Right ventricle myocardium superior (tissue), 1 donor: ENCODE measurements around the gene NXF3. TPM values are rescaled to one million over a fixed set of nuclear protein-coding genes. Genes with fewer than 3 reads are reported as not detected.
"Not testable (repeated sequence)": the region's sequence is repeated elsewhere in the genome, so short reads cannot be mapped to it uniquely, and the experiment has no call there.

Source experiments
- ATAC-seq: fragments of 200-7000 bp; cut with Tn5 transposase; one replicate; pipeline ENCODE4 v1.9.1; 2020; ENCODE audit warnings: mild to moderate bottlenecking; ENCODE audit not compliant: poor library complexity
- DNase-seq: peaks from one replicate; pipeline ENCODE4 v3.0.0-alpha.2; 2020
- intact Hi-C: fragments of 100-400 bp; cut with DNase I; formaldehyde crosslinking; loops from one replicate; pipeline ENCODE4 v1.11.2; 2022
- long read RNA-seq: library from polyadenylated mRNA; unstranded; transcript quantifications from one replicate; pipeline ENCODE4 v2.0.0, GENCODE V29; 2021
- total RNA-seq: library from RNA; stranded (reverse); fragmentation: NEBNext Ultra II Directional; extraction: Animal tissue kit (Norgen Biotek cat#: 25700); gene quantifications from one replicate; pipeline ENCODE4 v1.2.1, GENCODE V29; 2021
- donor health status: DM: no; HTN: yes; CAD: no; lungs with severe emphysema.

NXF3 gene, protein sequence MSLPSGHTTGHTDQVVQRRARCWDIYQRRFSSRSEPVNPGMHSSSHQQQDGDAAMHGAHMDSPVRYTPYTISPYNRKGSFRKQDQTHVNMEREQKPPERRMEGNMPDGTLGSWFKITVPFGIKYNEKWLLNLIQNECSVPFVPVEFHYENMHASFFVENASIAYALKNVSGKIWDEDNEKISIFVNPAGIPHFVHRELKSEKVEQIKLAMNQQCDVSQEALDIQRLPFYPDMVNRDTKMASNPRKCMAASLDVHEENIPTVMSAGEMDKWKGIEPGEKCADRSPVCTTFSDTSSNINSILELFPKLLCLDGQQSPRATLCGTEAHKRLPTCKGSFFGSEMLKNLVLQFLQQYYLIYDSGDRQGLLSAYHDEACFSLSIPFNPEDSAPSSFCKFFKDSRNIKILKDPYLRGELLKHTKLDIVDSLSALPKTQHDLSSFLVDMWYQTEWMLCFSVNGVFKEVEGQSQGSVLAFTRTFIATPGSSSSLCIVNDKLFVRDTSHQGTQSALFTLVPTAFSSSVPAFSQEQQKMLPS
- 0.32 TPM for total RNA-seq
- long read RNA-seq: 0 reads

DNA sequence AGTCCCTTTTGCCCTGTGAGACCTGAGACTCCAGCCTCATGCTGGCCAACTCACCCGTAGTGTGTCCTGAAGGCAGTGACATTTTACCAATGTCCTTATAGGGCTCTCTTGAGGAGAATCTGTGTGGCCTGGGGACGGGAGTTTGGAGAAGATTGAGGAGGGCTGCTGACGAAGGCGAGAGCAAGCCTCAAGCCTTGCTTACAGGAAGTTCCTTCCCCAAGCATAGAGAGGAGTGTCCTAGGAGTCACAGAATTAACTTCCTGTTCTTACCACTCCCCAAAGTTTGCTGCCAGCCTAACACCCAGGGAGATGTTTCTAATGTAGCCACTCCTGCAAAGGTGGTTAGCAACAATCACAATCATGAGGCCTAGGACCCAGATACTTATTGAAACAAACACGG is at the start of gene NXF3:
TSS of gene NXF3 (minus strand) at position 202 of the 400 bp plus-strand sequence. CDS start at position 82, 120 bp downstream.
- no peak for DNase-seq
- intact Hi-C loops: no loop called here
- ATAC-seq: no peak

DNA sequence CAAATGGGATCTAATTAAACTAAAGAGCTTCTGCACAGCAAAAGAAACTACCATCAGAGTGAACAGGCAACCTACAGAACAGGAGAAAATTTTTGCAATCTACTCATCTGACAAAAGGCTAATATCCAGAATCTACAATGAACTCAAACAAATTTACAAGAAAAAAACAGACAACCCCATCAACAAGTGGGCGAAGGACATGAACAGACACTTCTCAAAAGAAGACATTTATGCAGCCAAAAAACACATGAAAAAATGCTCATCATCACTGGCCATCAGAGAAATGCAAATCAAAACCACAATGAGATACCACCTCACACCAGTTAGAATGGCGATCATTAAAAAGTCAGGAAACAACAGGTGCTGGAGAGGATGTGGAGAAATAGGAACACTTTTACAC is 43.6 kb upstream of the NXF3 start:
- DNase-seq, intact Hi-C loops, ATAC-seq: not testable (repeated sequence)

DNA sequence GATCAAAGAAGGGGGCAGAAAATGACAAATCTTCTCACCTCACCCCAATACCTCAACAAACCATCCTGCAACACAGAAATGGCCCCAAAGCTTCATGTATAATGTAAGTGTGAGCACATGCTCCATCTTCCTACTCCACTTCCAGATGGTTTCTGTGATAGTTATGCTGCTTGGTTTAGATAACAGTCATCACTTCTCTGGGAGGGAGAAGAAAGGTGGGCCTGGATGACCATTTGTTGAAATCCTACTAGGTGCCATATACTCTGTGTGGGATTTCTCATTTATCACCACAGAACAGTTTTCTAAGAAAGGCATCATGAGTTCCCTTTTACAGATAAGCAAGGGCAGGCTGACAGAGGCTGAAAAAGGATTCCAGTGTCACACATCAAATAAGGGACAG is 31.3 kb upstream of the NXF3 start:
- intact Hi-C loops: no loop called here
- no peak for DNase-seq

DNA sequence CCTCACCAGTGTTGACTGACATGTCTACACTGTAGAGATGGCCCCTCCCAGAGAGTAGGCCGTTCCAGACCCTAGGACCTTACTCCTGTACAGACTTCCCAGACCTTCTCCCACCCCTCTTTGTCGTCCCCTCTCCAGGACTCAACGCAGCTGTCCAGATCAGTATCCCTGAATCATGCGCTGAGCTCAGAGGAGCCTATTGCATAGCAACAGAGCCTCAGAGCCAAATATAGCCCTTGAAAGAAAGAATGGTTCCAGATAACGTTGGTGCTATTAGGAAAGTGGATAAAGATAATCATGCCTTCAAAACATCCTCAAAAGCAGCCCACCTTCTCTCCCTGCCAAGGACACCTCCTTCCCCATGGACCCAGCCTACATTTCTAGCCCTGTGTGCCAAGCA is 27.8 kb upstream of the NXF3 start:
- DNase-seq: no peak
- intact Hi-C loops: no loop called here
- no peak for ATAC-seq

More for the DNA sequence above, 31.3 kb upstream of the NXF3 start:
- ATAC-seq: no peak

DNA sequence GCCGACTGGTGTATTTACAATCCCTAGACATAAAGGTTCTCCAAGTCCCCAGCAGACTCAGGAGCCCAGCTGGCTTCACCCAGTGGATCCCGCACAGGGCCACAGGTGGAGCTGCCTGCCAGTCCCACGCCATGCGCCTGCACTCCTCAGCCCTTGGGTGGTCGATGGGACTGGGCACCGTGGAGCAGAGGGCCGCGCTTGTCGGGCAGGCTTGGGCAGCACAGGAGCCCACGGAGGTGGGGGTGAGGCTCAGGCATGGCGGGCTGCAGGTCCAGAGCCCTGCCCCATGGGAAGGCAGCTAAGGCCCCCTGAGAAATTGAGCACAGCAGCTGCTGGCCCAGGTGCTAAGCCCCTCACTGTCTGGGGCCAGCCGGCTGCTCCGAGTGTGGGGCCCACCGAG is 24.0 kb upstream of the NXF3 start:
- intact Hi-C loops, ATAC-seq, DNase-seq: not testable (repeated sequence)

DNA sequence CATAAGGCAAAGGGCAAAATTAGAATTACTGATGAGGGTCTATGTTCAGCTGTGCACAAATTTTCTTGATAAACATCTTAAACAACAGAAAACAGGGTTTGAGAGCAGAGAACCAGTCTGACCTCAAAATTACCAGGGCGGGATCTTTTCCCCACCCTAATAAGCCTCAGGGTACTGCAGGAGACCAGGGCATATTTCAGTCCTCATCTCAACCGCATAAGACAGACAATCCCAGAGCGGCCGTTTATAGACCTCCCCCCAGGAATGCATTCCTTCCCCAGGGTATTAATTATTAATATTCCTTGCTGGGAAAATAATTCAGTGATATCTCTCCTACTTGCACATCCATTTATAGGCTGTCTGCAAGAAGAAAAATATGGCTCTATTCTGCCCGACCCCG is 16.6 kb upstream of the NXF3 start:
- intact Hi-C loops, DNase-seq, ATAC-seq: not testable (repeated sequence)

DNA sequence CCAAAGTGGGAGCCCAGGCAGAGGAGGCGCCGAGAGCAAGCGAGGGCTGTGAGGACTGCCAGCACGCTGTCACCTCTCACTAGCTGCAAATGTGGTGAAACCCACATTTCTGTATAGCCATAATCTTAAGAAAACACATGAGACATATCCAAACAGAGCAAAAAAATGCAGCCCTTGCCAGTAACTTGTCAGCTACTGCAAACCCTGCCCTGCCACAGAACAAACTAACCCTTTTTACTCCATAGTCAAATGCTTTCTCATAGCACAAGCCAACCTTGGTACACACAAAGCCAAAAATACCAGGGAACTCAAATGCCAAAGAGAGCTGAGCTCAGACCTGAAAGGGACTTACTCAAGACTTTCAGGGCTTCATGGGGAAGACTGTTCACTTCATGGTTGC is 14.9 kb upstream of the NXF3 start:
- ATAC-seq (no peak), DNase-seq (no peak)
- intact Hi-C loops: no loop called here

DNA sequence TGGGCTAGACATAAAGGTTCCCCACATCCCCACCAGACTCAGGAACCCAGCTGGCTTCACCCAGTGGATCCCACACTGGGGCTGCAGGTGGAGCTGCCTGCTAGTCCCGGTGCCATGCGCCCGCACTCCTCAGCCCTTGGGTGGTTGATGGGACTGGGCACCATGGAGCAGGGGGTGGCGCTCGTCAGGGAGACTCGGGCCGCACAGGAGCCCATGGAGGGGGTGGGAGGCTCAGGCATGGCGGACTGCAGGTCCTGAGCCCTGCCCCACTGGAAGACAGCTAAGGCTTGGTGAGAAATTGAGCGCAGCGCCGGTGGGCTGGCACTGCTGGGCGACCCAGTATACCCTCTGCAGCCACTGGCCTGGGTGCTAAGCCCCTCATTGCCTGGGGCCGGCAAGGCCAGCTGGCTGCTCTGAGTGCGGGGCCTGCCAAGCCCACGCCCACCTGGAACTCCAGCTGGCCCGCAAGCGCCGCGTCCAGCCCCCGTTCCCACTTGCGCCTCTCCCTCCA is 14.3 kb upstream of the NXF3 start:
- ATAC-seq, DNase-seq, intact Hi-C loops: not testable (repeated sequence)

DNA sequence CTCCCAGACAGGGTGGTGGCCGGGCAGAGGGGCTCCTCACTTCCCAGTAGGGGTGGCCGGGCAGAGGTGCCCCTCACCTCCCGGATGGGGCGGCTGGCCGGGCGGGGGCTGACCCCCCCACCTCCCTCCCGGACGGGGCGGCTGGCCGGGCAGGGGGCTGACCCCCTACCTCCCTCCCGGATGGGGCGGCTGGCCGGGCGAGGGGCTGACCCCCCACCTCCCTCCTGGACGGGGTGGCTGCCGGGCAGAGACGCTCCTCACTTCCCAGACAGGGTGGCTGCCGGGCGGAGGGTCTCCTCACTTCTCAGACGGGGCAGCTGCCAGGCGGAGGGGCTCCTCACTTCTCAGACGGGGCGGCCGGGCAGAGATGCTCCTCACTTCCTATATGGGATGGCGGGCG is 11.4 kb upstream of the NXF3 start:
- DNase-seq, intact Hi-C loops, ATAC-seq: not testable (repeated sequence)

DNA sequence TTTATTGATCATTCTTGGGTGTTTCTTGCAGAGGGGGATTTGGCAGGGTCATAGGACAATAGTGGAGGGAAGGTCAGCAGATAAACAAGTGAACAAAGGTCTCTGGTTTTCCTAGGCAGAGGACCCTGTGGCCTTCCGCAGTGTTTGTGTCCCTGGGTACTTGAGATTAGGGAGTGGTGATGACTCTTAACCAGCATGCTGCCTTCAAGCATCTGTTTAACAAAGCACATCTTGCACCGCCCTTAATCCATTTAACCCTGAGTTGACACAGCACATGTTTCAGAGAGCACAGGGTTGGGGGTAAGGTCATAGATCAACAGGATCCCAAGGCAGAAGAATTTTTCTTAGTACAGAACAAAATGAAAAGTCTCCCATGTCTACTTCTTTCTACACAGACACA is 10.9 kb upstream of the NXF3 start:
- intact Hi-C loops: not testable (repeated sequence)

DNA sequence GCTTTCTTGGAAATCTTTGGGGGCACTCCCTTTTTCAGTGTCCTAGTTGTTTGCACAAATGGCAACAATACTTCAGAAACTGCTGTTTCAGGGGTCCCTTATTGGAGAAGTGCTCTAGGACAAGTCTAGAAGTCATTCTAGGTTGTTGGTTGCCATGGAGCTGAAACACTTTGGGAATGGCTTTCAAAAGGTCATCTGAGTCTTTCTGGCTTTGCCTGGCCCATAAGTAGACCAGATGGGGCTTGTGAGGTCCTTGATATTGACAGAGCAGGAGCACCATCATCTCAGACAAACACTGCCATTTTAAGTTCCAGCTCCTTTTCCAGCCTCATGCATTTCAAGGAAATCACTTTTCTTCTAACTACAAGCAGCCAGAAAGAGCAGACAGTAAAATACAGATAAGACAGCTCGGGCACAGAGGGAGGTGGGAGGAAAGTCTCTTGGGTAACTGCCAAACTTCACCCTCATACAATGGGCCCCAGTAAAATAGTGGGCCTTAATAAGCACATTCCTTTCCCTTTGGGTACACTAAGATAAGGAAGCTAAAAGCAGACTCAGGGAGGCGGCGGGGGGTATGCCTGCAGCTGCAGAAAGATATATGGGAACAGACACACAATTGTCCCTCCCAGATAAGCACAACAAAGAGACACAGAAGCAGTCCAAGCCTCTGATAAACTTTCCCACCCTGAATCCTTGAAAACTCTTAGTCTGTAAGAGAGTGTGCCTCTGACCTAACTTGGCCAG is 8.5 kb upstream of the NXF3 start:
- intact Hi-C loops: no loop called here
- DNase-seq: no peak
- ATAC-seq: no peak

More for the DNA sequence above, 10.9 kb upstream of the NXF3 start:
- not testable (repeated sequence) for DNase-seq, ATAC-seq

DNA sequence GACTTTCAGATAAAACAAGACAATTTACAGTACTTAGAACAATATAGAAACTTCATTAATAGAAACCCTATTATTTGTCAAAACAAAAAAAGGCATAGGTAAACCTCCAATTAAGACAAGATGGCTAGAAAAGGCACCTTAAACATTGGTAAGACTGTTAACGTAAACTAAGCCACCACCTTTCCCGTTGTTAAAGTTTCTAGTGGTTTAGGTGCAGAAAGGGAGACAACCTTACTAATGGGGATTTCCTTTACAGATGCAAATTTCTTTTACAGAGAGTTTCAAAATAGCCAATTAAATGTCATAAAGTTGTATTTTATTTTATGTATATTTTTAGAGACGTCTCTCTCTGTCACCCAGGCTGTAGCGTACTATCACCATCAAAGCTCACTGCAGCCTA is 7.5 kb upstream of the NXF3 start:
- intact Hi-C loops: no loop called here
- ATAC-seq: no peak
- DNase-seq: no peak

DNA sequence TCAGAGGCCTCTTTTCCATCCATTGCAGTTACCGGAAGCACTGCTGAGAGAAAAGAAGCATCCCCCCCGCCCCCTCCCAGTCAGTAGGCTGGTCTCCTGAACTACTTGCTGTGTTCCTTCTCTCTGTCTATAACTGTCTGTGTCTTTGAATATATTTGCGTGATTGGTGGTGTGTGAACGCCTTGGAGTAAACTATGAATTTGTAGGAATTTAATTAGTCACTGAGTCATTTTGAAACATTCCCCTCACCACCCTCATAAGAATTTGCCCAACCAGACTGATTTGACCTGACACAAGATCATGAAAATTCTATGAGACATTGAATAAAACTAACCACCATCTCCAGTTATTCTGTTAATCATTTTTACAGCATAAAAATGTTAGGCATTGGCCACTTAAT is 6.7 kb upstream of the NXF3 start:
- ATAC-seq (no peak), DNase-seq (no peak)
- intact Hi-C loops: no loop called here

DNA sequence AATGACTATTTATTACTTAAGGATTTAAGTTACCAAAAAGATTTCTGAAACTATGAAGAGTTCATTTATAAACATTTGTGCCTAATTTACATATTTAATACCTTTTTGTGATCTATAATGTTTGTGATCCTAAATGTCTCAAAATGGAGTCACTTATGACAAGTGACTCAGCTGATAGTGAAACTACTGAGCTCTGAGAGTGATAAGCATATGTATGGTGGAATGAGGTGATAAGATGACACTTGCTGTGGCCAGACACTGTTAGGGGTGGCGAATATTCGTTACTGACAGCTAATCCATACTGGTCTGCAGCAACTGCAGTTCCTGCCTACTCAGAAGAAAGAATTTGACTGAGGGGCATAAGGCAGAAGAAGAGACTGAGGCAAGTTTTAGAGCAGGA is 5.5 kb upstream of the NXF3 start:
- ATAC-seq (no peak), DNase-seq (no peak)
- intact Hi-C loops: no loop called here

DNA sequence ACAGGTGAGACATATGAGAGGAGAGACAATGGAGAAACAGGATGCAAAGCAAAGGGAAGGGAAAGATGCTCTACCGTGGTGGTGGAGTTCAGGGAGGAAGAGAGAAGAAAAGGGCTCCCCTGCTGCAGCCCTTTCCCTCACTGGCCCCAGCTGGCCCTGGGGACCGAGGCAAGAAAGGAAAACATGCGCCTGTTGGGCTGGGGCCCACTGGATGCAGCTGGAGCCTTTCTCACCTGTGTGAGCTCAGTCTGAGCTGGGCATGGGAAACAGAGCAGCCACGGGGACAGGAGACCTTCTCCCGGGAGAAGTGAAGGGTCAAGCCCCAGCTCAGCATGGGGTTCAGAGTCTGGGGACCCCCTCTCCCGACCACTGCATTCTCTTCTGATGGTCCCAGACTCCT is 11.9 kb downstream of the NXF3 start:
- ATAC-seq: no peak
- intact Hi-C loops: no loop called here
- no peak for DNase-seq

DNA sequence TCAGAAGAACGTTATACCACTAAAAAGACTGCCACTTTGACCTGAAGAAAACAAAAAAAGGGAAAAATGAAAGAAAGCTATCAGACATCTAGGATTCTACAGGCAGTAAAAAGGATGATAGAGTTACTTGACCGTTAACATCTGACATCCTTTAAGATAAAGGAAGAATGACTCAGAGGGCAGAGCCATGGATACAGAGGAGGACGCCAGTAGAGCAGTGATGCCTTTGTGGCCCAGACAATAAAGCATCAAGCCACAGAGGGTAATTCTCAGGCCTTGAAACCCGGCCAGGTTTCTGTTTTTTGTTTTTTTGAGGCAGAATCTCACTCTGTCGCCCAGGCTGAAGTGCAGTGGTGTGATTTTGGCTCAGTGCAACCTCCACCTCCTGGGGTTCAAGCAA is 19.5 kb downstream of the NXF3 start:
- intact Hi-C loops: no loop called here

DNA sequence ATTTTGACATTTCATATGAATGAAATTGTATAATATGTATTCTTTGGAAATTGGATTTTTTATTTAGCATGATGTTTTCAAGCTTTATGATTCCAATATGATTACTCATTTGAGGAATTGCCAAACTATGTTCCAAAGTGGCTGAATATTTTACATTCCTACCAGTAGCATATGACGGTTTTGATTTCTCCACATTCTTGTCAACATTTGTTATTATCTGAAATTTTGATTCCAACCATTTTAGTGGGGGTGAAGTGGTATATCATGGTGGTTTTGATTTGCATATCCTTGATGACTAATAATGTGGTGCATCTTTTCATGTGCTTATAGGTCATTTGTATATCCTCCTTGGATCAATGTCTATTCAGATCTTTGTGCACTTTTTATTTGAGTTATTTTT is 26.3 kb downstream of the NXF3 start:
- intact Hi-C loops: no loop called here
- ATAC-seq (no peak), DNase-seq (no peak)

More for the DNA sequence above, 19.5 kb downstream of the NXF3 start:
- DNase-seq: no peak
- no peak for ATAC-seq

DNA sequence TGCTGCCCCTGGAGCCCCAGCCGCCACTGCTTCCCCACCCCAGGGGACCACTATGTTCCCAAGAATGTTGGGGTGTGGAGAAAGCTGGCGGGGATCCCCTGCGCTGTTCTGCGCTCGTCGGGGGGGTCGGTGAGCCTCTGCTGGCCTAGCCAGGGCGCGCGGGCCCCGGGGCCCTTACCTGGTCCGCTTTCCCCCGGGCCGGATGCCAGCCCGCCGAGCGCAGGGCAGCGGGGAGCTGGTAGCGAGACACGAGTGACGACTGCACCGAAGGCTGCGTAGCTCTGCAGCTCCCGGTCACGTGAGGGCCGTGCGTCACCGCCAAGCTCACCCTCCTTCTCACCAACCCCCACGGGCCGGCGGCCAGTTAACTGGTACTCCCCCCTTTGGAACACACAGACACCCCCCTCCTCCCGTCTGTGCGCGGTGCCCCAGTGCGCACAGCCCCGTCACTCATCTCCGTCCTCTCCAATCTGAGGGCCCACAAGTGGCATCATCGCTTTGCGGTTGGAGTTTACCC is 29.0 kb downstream of the NXF3 start, which contains the start of gene BEX1:
TSS of gene BEX1 (minus strand) at position 254 of the 517 bp plus-strand sequence. CDS start 897 bp downstream, outside the sequence.
- ATAC-seq: no peak
- no peak for DNase-seq
- intact Hi-C loops: no loop called here

DNA sequence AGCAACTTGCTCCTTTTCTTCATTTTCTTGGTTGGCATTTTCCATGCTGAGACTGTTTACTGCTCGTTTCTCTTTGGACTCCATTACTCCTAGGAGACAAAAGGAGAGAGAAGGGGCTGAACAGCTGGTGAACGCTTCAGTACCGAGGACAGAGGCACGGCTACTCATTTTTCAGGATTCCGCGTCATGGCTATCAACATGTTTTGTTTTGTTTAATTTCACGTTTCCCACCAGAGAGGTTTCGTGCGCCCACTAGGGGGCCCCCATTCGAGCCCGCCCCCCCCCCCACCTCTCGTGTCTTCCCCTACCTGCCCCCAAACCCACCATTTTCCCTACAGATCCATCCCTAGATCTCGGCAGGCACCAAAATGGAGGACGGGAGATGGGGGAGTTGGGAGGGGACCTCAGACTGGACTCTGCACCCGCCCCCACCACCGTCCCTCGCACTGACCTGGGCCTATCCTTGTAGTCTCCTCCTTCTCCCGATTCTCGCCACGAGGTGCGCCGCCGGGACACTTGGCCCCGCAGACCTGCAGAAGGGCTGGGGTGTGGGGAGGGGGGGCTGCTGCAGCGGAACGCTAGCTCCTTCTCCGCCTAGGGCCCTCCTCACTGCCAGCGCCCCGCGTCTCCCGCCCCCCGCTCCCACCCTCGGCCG is 29.6 kb downstream of the NXF3 start:
- no peak for DNase-seq
- ATAC-seq: no peak
- intact Hi-C loops: no loop called here
